ENCODE measurements around the gene RP9. TPM values are rescaled to one million over a fixed set of nuclear protein-coding genes. Genes with fewer than 3 reads are reported as not detected.

The RP9 gene
- total and polyA plus RNA-seq, 2 donors (not counting 1 experiment from before 2014, with no cell fraction given) = 19.2 to 23.4 TPM

DNA sequence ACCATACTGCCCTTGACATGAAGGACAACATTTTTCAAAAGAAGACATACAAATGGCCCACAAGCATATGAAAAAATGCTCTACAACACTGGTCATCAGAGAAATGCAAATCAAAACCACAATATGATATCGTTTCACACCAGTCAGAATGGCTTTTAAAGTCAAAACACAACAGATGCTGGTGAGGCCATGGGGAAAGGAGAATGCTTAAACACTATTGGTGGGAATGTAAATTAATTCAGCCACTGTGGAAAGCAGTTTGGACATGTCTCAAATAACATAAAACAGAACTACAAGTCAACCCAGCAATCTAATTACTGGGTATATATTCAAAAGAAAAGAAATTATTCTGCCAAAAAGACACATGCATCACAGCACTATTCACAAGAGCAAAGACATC, 42.4 kb downstream of the RP9 start:
- no peaks in the 10 kb centered on the region for H3K36me3 ChIP-seq (ENCODE audit: control insufficient read depth, insufficient read depth, low read length)
- peaks cover 6% of the 10 kb centered on the region for H3K79me2 ChIP-seq (ENCODE audit: control insufficient read depth, insufficient read depth, low read length)
- DNase-seq (ENCODE audit: low read depth in 2 of 2) = no peak
- H3K27me3 ChIP-seq (ENCODE audit: control insufficient read depth, insufficient read depth, low read length) = no peaks in the 10 kb centered on the region
- no peak for TF ChIP-seq EZH2 (IDR thresholded peaks at IDR 0.05; ENCODE audit: low read length, missing control alignments)
- TF ChIP-seq, protein P1, sequence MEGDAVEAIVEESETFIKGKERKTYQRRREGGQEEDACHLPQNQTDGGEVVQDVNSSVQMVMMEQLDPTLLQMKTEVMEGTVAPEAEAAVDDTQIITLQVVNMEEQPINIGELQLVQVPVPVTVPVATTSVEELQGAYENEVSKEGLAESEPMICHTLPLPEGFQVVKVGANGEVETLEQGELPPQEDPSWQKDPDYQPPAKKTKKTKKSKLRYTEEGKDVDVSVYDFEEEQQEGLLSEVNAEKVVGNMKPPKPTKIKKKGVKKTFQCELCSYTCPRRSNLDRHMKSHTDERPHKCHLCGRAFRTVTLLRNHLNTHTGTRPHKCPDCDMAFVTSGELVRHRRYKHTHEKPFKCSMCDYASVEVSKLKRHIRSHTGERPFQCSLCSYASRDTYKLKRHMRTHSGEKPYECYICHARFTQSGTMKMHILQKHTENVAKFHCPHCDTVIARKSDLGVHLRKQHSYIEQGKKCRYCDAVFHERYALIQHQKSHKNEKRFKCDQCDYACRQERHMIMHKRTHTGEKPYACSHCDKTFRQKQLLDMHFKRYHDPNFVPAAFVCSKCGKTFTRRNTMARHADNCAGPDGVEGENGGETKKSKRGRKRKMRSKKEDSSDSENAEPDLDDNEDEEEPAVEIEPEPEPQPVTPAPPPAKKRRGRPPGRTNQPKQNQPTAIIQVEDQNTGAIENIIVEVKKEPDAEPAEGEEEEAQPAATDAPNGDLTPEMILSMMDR (conservative IDR thresholded peaks at IDR 0.05 in 1 of 2, IDR thresholded peaks at IDR 0.05 in 1 of 2; ENCODE audit: low read depth in 1 of 2, low read length in 2 of 2) = no peak
- H3K4me1 ChIP-seq (ENCODE audit: control insufficient read depth, extremely low read depth, insufficient read depth, low read length) = no peaks in the 10 kb centered on the region
- no peak overlapping the region for H2AFZ ChIP-seq (ENCODE audit: low read length)
- no peak overlapping the region for H3K4me2 ChIP-seq (ENCODE audit: extremely low read depth, insufficient read depth, low read length)
- H3K4me3 ChIP-seq (replicated peaks in 1 of 4; ENCODE audit: control extremely low read depth in 1 of 4, insufficient read depth in 1 of 4, low read depth in 3 of 4, low read length in 4 of 4) = no peak overlapping the region
- H4K20me1 ChIP-seq (ENCODE audit: control insufficient read depth, extremely low read depth, insufficient read depth, low read length) = no peaks in the 10 kb centered on the region
- H3K9ac ChIP-seq (ENCODE audit: insufficient read depth, low read length) = no peak overlapping the region
- H3K27ac ChIP-seq (ENCODE audit: insufficient read depth, low read length) = no peak overlapping the region
- no peaks in the 10 kb centered on the region for H3K9me3 ChIP-seq (ENCODE audit: control insufficient read depth, insufficient read depth, low read depth, low read length)

DNA sequence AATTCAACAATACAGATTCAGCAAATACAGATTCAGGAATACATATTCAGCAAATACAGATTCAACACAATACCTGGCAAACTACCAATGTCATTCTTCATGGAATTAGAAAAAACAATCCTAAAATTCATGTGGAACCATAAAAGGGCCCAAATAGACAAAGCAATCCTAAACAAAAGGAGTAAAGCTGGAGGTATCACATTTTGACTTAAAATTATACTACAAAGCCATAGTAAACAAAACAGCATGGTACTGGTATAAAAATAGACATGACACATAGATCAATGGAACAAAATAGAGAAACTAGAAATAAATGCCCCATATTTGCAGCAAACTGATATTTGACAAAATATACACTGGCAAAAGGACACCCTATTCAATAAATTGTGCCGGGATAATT, 43.2 kb downstream of the RP9 start:
- TF ChIP-seq EZH2 (IDR thresholded peaks at IDR 0.05; ENCODE audit: low read length, missing control alignments) = no peak
- TF ChIP-seq, protein P1 (conservative IDR thresholded peaks at IDR 0.05 in 1 of 2, IDR thresholded peaks at IDR 0.05 in 1 of 2; ENCODE audit: low read depth in 1 of 2, low read length in 2 of 2) = no peak
- Histone ChIP-seq H3K27ac (ENCODE audit: insufficient read depth, low read length) (no peak overlapping the region), H3K36me3 (ENCODE audit: control insufficient read depth, insufficient read depth, low read length) (no peaks in the 10 kb centered on the region), H3K4me3 (replicated peaks in 1 of 4; ENCODE audit: control extremely low read depth in 1 of 4, insufficient read depth in 1 of 4, low read depth in 3 of 4, low read length in 4 of 4) (no peak overlapping the region), H3K79me2 (ENCODE audit: control insufficient read depth, insufficient read depth, low read length) (peaks cover 14% of the 10 kb centered on the region), H3K9me3 (ENCODE audit: control insufficient read depth, insufficient read depth, low read depth, low read length) (no peaks in the 10 kb centered on the region), H3K9ac (ENCODE audit: insufficient read depth, low read length) (no peak overlapping the region), H2AFZ (ENCODE audit: low read length) (no peak overlapping the region), H3K4me1 (ENCODE audit: control insufficient read depth, extremely low read depth, insufficient read depth, low read length) (no peaks in the 10 kb centered on the region), H3K4me2 (ENCODE audit: extremely low read depth, insufficient read depth, low read length) (no peak overlapping the region), H4K20me1 (ENCODE audit: control insufficient read depth, extremely low read depth, insufficient read depth, low read length) (no peaks in the 10 kb centered on the region), H3K27me3 (ENCODE audit: control insufficient read depth, insufficient read depth, low read length) (no peaks in the 10 kb centered on the region)
- DNase-seq (ENCODE audit: low read depth in 2 of 2) = no peak

DNA sequence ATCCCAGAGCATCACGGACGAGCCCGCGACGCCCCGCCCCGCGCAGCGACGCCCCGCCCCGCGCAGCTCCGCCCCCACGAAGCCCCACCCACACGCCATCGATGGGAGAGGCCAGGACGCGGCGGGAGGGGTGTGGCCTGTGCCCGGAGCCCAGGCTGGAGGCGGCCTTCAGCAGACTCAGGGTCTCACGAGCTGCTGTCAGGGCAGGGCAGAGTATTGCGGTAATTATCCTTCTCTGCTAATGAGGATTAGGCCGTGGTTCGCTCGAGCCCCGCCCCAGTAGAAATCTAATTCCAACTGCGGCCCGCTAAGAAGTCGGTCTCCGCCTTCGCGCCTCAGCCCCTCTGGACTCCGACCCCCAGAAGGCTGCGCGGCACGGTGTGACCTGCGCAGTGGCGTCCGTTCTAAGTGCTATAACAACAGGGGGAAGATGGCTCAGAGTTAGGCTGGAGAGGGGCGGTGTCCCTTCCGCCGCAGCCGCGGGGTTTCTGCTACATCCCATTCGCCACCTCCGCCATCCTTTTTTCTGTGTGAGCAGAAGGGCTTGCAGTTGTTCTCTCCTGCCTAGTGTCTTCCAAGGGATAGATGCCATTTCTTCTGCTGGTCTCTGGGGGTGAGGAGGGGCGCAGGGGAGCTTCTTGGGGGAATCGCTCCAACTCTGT, 46.3 kb downstream of the RP9 start:
- H3K4me1 ChIP-seq (ENCODE audit: control insufficient read depth, extremely low read depth, insufficient read depth, low read length) = no peaks in the 10 kb centered on the region
- H2AFZ ChIP-seq (ENCODE audit: low read length) = peak overlapping the region; percentile 97
- H3K9me3 ChIP-seq (ENCODE audit: control insufficient read depth, insufficient read depth, low read depth, low read length) = no peaks in the 10 kb centered on the region
- H3K79me2 ChIP-seq (ENCODE audit: control insufficient read depth, insufficient read depth, low read length) = peaks cover 43% of the 10 kb centered on the region
- peak overlapping the region; percentile 90 for H3K9ac ChIP-seq (ENCODE audit: insufficient read depth, low read length)
- H4K20me1 ChIP-seq (ENCODE audit: control insufficient read depth, extremely low read depth, insufficient read depth, low read length) = no peaks in the 10 kb centered on the region
- H3K36me3 ChIP-seq (ENCODE audit: control insufficient read depth, insufficient read depth, low read length) = no peaks in the 10 kb centered on the region
- H3K4me2 ChIP-seq (ENCODE audit: extremely low read depth, insufficient read depth, low read length) = peak overlapping the region; percentile 95
- H3K4me3 ChIP-seq (replicated peaks in 1 of 4; ENCODE audit: control extremely low read depth in 1 of 4, insufficient read depth in 1 of 4, low read depth in 3 of 4, low read length in 4 of 4) = peak overlapping the region; percentile 85 to 96 (median 92)
- H3K27ac ChIP-seq (ENCODE audit: insufficient read depth, low read length) = peak overlapping the region; percentile 92
- peak; percentile 95 for DNase-seq (ENCODE audit: low read depth in 2 of 2)
- H3K27me3 ChIP-seq (ENCODE audit: control insufficient read depth, insufficient read depth, low read length) = no peaks in the 10 kb centered on the region
- TF ChIP-seq, protein P1 (conservative IDR thresholded peaks at IDR 0.05 in 1 of 2, IDR thresholded peaks at IDR 0.05 in 1 of 2; ENCODE audit: low read depth in 1 of 2, low read length in 2 of 2) = no peak
- TF ChIP-seq EZH2 (IDR thresholded peaks at IDR 0.05; ENCODE audit: low read length, missing control alignments) = no peak

Measured in fibroblast of lung (primary cell).